Neural cell (in vitro differentiated cells): Measurements from ENCODE around the gene IGSF3.

ENCODE experiments used
- EP300 ChIP-seq: fragments of 450-650 bp; conservative IDR thresholded peaks from 2 replicates; pipeline ENCODE4 v1.6.1; 2014; ENCODE audit warnings: antibody characterized with exemption, mild to moderate bottlenecking, moderate library complexity; ENCODE audit not compliant: poor library complexity, severe bottlenecking
- EZH2 ChIP-seq: fragments of 200-600, 300-800 bp; shearing (Covaris generic), sonication (generic); IDR thresholded peaks from 2 replicates; pipeline ENCODE4 v1.6.1; 2014; ENCODE audit warnings: antibody characterized with exemption, low read length, borderline replicate concordance, mild to moderate bottlenecking; ENCODE audit not compliant: insufficient read depth, poor library complexity, severe bottlenecking
- MXI1 ChIP-seq: fragments of 450-650 bp; conservative IDR thresholded peaks from 2 replicates; pipeline ENCODE4 v1.6.1; 2014; ENCODE audit warnings: antibody characterized with exemption, mild to moderate bottlenecking; ENCODE audit not compliant: poor library complexity, severe bottlenecking
- POLR2AphosphoS5 ChIP-seq: IDR thresholded peaks from 2 replicates; pipeline ENCODE4 v1.6.1; 2012
- RAD21 ChIP-seq: fragments of 450-650 bp; conservative IDR thresholded peaks from 2 replicates; pipeline ENCODE4 v1.6.1; 2014; ENCODE audit warnings: antibody characterized with exemption, mild to moderate bottlenecking, moderate library complexity
- SMC3 ChIP-seq: fragments of 450-650 bp; conservative IDR thresholded peaks from 2 replicates; pipeline ENCODE4 v1.6.1; 2014; ENCODE audit warnings: antibody characterized with exemption, mild to moderate bottlenecking, moderate library complexity; ENCODE audit not compliant: poor library complexity
- TAF1 ChIP-seq: IDR thresholded peaks from 2 replicates; pipeline ENCODE4 v1.6.1; 2012; ENCODE audit warnings: low read depth
- TF ChIP-seq, protein P1 (sequence below): fragments of 450-650 bp; IDR thresholded peaks from 2 replicates; pipeline ENCODE4 v1.5.1; 2014; ENCODE audit warnings: antibody characterized with exemption, mild to moderate bottlenecking, moderate library complexity; ENCODE audit not compliant: poor library complexity, severe bottlenecking
- TF ChIP-seq, protein P2 (sequence below): IDR thresholded peaks from 2 replicates; pipeline ENCODE4 v1.6.1; 2012; ENCODE audit warnings: borderline replicate concordance

DNA sequence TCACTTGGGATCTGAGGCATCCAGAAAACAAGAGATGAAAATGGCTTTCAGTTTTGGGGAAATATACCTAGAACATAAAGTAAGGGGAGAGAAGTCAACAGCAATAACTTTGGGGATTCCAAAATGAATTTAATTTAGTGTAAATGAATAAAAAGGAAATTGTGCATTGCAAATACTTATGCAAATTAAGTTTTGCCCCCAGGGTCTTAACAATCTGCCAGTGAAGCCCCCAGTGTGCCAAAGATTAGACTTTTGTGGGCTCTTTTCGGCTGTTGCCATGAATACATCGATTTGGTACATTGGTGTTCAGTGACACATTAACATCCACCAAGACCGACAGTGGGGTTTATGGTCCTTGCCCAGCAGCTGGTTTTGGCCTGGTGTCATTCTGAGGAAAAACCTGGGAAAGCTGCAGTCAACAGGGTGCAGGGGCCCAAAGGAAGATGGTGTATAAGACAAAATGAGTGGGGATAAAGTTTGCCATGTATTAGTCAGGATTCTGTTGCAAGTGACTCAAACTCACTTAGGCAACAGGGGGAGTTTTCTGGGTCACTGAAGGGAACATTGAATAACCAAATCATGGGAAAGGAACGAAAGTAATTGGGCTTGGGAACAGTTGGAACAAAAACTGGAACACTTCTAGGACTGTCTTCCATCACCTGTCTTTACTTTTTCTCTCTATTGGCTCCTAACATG is 30.2 kb upstream of the IGSF3 start:
- TF ChIP-seq, protein P1, sequence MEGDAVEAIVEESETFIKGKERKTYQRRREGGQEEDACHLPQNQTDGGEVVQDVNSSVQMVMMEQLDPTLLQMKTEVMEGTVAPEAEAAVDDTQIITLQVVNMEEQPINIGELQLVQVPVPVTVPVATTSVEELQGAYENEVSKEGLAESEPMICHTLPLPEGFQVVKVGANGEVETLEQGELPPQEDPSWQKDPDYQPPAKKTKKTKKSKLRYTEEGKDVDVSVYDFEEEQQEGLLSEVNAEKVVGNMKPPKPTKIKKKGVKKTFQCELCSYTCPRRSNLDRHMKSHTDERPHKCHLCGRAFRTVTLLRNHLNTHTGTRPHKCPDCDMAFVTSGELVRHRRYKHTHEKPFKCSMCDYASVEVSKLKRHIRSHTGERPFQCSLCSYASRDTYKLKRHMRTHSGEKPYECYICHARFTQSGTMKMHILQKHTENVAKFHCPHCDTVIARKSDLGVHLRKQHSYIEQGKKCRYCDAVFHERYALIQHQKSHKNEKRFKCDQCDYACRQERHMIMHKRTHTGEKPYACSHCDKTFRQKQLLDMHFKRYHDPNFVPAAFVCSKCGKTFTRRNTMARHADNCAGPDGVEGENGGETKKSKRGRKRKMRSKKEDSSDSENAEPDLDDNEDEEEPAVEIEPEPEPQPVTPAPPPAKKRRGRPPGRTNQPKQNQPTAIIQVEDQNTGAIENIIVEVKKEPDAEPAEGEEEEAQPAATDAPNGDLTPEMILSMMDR = no peak
- TF ChIP-seq POLR2AphosphoS5 (no peak), MXI1 (no peak), RAD21 (no peak), EZH2 (no peak), TAF1 (no peak), EP300 (no peak), SMC3 (no peak)
- TF ChIP-seq, protein P2, sequence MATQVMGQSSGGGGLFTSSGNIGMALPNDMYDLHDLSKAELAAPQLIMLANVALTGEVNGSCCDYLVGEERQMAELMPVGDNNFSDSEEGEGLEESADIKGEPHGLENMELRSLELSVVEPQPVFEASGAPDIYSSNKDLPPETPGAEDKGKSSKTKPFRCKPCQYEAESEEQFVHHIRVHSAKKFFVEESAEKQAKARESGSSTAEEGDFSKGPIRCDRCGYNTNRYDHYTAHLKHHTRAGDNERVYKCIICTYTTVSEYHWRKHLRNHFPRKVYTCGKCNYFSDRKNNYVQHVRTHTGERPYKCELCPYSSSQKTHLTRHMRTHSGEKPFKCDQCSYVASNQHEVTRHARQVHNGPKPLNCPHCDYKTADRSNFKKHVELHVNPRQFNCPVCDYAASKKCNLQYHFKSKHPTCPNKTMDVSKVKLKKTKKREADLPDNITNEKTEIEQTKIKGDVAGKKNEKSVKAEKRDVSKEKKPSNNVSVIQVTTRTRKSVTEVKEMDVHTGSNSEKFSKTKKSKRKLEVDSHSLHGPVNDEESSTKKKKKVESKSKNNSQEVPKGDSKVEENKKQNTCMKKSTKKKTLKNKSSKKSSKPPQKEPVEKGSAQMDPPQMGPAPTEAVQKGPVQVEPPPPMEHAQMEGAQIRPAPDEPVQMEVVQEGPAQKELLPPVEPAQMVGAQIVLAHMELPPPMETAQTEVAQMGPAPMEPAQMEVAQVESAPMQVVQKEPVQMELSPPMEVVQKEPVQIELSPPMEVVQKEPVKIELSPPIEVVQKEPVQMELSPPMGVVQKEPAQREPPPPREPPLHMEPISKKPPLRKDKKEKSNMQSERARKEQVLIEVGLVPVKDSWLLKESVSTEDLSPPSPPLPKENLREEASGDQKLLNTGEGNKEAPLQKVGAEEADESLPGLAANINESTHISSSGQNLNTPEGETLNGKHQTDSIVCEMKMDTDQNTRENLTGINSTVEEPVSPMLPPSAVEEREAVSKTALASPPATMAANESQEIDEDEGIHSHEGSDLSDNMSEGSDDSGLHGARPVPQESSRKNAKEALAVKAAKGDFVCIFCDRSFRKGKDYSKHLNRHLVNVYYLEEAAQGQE = no peak
